Epithelial cell of esophagus (primary cell): Measurements from ENCODE around the gene PCNT.

Experiments
- DNase-seq: peaks from one replicate; pipeline ENCODE4 v3.0.0; 2010; ENCODE audit warnings: low read depth
- H3K4me3 ChIP-seq: 2 replicates; pipeline ENCODE4 v1.5.1; 2011; ENCODE audit warnings: mild to moderate bottlenecking, low read length, control low read depth
- TF ChIP-seq, protein P1 (sequence below): IDR thresholded peaks from 2 replicates; pipeline ENCODE4 v1.5.1; 2011; ENCODE audit warnings: low read depth, mild to moderate bottlenecking, low read length, control low read depth, inconsistent platforms; ENCODE audit not compliant: insufficient read depth; ENCODE audit errors: missing control alignments

PCNT gene

DNA sequence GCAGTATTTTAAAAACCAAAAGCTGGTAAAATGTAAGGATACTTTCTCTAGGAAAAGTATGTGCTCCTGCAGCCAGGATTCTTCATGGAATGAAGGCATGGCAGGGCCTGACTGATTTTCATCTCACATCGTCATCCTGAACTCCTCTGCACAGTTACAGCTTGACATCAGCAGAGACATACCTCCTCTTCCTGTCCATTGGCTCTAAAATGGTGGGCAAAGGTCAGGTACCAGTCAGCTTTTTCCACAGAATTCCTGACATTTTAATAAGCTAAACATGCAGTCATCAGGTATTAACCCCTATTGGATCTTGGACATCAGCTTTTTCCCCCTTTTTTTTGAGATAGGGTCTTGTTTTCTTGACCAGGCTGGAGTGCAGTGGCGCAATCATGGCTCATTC, 5.8 kb downstream of the PCNT start:
- TF ChIP-seq, protein P1, sequence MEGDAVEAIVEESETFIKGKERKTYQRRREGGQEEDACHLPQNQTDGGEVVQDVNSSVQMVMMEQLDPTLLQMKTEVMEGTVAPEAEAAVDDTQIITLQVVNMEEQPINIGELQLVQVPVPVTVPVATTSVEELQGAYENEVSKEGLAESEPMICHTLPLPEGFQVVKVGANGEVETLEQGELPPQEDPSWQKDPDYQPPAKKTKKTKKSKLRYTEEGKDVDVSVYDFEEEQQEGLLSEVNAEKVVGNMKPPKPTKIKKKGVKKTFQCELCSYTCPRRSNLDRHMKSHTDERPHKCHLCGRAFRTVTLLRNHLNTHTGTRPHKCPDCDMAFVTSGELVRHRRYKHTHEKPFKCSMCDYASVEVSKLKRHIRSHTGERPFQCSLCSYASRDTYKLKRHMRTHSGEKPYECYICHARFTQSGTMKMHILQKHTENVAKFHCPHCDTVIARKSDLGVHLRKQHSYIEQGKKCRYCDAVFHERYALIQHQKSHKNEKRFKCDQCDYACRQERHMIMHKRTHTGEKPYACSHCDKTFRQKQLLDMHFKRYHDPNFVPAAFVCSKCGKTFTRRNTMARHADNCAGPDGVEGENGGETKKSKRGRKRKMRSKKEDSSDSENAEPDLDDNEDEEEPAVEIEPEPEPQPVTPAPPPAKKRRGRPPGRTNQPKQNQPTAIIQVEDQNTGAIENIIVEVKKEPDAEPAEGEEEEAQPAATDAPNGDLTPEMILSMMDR = no peak
- H3K4me3 ChIP-seq = no peak overlapping the region
- DNase-seq = no peak

GRCh38 chr21:46334351-46335140, 10.6 kb downstream of the PCNT start:
- TF ChIP-seq, protein P1 = no peak
- no peak overlapping the region for H3K4me3 ChIP-seq
- DNase-seq = no peak

- no peak for DNase-seq
- TF ChIP-seq, protein P1 = no peak
- H3K4me3 ChIP-seq = no peak overlapping the region
Measured at GRCh38 chr21:46336603-46337002, 12.6 kb downstream of the PCNT start.

GRCh38 chr21:46340998-46341397, 17.0 kb downstream of the PCNT start:
- H3K4me3 ChIP-seq = no peak overlapping the region
- DNase-seq = no peak
- TF ChIP-seq, protein P1 = no peak

DNA sequence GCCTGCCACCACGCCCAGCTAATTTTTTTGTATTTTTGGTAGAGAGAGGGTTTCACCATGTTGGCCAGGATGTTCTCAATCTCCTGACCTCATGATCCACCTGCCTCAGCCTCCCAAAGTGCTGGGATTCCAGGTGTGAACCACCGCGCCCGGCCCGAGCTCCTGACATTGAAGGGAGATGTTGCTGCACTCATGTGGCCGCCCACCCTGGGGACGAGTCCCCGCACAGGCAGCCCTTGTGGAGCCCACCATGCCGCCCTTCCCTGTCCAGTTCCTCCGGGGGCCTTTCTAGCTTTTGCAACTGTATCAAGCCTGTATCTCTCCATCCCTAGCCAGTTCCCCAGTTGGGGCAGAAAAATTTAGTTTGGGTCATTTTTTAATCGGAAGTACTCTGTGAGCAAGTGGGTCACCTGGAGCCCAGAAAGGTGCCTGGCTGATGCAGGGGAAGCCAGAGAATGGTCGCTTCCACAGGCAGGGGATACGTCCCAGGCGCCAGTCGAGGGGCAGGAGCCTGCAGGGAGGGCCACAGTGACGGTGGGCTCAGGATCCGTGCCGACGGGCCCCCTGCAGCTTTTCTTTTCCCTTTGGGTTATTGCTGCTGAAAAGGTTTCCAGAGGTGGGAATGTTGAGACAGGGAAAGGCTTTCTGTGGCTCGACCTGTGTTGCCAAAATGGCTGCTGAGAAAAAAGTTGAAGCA, 20.4 kb downstream of the PCNT start:
- DNase-seq = no peak
- TF ChIP-seq, protein P1 = no peak
- H3K4me3 ChIP-seq = no peak overlapping the region

GRCh38 chr21:46345861-46346260, 21.9 kb downstream of the PCNT start:
- TF ChIP-seq, protein P1 = no peak
- no peak for DNase-seq
- H3K4me3 ChIP-seq = no peak overlapping the region
